Omental fat pad (tissue), 4 donors: ENCODE data around the gene NPDC1. TPM values are rescaled to one million over a fixed set of nuclear protein-coding genes. Genes with fewer than 3 reads are reported as not detected.
"Not testable (repeated sequence)": the region's sequence is repeated elsewhere in the genome, so short reads cannot be mapped to it uniquely, and the experiment has no call there.

Experiments used
- ATAC-seq: fragments of 150-250 bp; one replicate; pipeline ENCODE4 v1.9.1; 2016; ENCODE audit warnings: mild to moderate bottlenecking, moderate library complexity; ENCODE audit not compliant: low FRiP score
- DNase-seq: peaks from one replicate; pipeline ENCODE4 v3.0.0-alpha.2; 2019; ENCODE audit warnings: low spot score
- total RNA-seq, 4 donors: library from RNA; depleted of rRNA; stranded (reverse); fragments of >200 nt; gene quantifications; one replicate each; pipeline ENCODE4 v1.1.0, GENCODE V29; 2016
- TF ChIP-seq, protein P1 (sequence below), 3 donors: fragments of 450-650 bp; IDR thresholded peaks; one replicate each; pipeline ENCODE4 v1.5.1; 2016 to 2017; ENCODE audit warnings: antibody characterized with exemption in 3 of 3, mild to moderate bottlenecking in 3 of 3, moderate library complexity in 2 of 3

The NPDC1 gene
- total RNA-seq, 4 donors from 2014 or later: 37.2 to 70.5 (median 58.5) TPM

DNA sequence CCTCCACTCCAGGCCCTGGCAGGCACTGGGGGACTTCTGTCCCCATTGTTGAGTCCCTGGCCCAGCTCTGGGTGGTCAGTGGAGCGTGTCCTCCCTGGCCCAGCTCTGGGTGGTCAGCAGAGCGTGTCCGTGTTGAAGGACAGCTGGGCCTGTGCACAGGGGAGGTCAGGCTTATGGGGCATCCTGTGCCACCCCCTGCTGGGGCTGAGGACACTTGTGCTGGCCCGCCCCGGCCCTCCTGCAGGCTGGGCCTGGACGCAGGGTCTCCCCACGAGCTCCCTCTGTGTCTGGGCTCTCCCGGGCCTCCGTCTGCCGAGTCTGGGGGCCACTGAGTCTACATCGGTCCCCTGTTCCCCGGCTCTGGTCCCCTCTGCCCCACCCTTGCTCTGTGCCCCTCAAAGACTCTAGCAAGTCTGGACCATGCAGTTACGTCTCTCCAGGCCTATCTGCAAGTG lies 38.1 kb downstream of the NPDC1 start:
- no peak for ATAC-seq
- DNase-seq: no peak
- TF ChIP-seq, protein P1, sequence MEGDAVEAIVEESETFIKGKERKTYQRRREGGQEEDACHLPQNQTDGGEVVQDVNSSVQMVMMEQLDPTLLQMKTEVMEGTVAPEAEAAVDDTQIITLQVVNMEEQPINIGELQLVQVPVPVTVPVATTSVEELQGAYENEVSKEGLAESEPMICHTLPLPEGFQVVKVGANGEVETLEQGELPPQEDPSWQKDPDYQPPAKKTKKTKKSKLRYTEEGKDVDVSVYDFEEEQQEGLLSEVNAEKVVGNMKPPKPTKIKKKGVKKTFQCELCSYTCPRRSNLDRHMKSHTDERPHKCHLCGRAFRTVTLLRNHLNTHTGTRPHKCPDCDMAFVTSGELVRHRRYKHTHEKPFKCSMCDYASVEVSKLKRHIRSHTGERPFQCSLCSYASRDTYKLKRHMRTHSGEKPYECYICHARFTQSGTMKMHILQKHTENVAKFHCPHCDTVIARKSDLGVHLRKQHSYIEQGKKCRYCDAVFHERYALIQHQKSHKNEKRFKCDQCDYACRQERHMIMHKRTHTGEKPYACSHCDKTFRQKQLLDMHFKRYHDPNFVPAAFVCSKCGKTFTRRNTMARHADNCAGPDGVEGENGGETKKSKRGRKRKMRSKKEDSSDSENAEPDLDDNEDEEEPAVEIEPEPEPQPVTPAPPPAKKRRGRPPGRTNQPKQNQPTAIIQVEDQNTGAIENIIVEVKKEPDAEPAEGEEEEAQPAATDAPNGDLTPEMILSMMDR (IDR thresholded peaks at IDR 0.05): no peak

DNA sequence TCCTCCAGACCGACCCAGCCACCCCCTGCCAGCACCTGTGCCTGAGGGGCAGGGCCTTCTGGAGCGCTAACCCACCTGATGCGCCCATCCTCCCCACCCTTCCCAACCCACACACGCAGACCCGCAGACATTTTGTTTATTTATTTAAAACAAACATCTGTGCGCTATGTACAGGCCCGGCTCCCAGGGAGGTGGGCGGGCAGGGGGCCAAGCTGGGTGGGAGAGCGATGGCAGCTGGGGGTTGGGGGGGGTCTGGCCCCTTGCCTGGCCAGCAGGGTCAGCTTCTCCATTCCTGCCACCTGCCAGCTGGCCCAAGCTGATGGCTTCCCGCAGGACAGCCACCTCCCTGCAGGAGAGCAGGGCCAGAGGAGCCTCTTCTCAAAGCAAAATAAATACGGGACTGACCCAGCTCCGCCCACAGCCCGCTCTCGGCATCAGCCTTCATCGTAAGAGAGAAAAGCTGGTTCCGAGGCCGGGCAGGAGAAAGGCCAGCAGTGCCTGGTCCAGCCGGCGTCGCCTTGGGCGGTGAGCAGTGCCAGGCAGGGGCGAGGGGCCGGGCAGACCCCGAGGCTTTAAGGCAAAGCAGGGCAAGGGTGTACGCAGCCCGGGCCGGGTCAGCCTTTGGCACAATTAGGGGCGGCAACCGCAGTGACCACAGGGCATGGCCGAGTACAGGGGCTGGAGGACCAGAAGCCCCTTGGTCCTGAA lies 38.7 kb downstream of the NPDC1 start:
- DNase-seq: no peak
- peak; percentile 9 for ATAC-seq
- TF ChIP-seq, protein P1 (IDR thresholded peaks at IDR 0.05): no peak

DNA sequence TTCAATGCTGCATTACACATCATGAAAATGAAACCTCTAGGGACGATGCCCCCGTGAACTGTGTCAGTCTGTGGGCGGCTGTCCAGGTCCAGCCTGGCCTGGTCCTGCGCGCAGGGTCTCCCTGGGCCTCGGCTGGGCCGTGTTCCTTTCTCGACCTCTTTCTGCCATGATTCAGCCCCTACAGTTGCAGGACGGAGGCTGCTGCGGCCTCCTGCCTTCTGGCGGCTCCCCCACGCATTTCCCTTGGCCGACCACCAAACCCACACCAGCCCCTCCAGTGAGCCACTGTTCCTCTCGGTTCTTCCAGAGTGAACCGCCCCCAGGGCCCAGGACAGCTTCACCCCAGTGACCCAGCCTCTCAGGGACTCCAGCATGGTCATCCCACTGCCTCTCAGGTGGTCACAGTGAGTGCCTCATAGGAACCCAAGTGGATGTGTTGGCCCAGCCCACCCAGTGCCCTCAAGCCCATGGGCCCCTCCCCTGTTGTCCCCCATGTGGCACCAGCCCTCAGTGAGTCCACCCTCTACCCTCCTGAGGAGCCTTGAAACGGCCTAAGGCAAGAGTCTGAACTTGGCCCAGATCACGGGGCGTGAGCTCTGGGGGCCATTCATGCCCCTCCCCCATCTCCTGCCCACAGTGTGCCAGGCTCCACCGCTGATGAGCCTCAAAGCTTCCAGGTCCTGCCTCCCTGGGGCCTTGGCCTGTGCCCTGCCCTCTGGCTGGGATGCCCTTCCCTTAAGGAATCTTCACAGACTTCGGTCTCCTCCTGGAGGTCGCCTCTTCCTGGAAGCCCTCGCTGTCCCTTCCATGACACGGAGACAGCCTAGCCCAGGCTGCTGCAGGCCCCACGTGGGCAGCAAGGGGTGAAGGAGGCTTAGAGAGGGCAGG lies 39.6 kb downstream of the NPDC1 start:
- DNase-seq: no peak
- ATAC-seq: no peak
- TF ChIP-seq, protein P1 (IDR thresholded peaks at IDR 0.05): no peak

DNA sequence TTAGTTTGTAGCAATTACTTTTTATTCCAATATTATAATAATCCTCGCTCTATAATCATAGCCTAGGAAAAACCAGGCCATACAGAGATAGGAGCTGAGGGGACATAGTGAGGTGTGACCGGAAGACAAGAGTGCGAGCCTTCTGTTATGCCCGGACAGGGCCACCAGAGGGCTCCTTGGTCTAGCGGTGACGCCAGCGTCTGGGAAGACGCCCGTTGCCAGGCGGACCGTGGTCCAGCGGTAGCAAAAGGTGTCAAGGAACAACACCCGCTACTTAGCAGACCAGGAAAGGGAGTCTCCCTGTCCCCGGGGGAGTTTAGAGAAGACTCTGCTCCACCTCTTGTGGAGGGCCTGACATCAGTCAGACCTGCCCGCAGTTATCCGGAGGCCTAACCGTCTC lies 41.7 kb downstream of the NPDC1 start:
- not testable (repeated sequence) for DNase-seq

DNA sequence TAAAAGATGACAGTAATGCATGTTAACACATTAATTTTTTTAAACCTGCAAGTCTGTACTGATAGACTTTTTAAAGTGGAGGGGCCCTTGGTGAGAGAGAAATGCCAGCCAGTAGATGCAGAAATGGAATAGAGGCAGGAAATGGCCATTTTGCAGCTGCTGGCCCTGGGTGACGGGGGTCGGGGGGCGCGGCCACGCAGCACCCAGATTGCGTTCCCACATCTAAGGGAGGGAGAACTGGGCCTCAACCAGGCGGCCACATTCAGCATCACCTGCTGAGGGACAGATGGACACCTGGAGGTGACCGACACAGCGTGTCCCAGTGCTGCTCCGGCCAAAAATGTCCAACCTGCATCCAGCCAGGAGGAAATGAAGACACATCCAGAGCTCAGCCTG lies 43.3 kb downstream of the NPDC1 start:
- TF ChIP-seq, protein P1 (IDR thresholded peaks at IDR 0.05): no peak
- ATAC-seq: no peak
- DNase-seq: no peak

More for the DNA sequence above, 41.7 kb downstream of the NPDC1 start:
- ATAC-seq: not testable (repeated sequence)

DNA sequence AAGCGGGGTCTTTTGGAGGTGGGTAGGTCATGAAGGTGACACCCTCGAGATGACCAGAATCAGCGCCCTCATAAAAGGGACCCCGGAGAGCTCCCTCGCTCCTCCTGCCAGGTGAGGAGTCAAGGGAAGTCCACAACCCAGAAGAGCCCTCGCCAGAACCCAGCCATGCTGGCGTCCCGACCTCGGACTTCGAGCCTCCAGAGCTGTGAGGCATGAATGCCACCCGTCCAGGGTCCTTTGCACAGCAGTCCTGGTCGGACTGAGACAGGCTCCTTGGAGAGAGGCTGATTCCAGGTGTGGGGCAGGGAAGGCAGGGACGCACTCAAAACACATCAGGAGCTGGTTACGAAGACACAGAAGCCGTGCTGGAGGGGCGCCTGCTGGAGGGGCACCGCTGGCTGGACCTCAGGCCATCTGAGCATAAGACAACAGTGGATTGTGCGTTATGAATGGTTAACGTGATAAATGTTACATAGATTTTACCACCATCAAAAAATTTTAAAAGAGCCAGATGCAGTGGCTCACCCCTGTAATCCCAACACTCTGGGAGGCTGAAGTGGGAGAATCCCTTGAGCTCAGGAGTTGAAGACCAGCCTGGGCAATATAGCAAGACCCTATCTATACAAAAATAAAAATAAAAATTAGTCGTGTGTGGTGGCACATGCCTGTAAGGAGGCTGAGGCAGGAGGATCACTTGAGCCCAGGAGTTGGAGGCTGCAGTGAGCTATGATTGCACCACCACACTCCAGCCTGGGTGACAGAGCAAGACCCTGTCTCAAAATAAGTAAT lies 43.9 kb downstream of the NPDC1 start:
- no peak for DNase-seq
- TF ChIP-seq, protein P1 (IDR thresholded peaks at IDR 0.05): no peak
- no peak for ATAC-seq
